K562 (cell line): ENCODE data around the gene ANO1. TPM values are rescaled to one million over a fixed set of nuclear protein-coding genes. Genes with fewer than 3 reads are reported as not detected.

Experiments used
- CHD7 ChIP-seq: fragments of 200-600 bp; sonication (generic); IDR thresholded peaks from one replicate; pipeline ENCODE4 v1.6.1; 2012; ENCODE audit warnings: mild to moderate bottlenecking, low read depth, low read length, inconsistent platforms
- E2F6 ChIP-seq, 2 experiments: IDR thresholded peaks; 2 replicates each; pipeline ENCODE4 v1.6.1; 2011; ENCODE audit warnings: borderline replicate concordance in 1 of 2, control low read depth in 1 of 2, low read depth in 1 of 2, low read length in 1 of 2, mild to moderate bottlenecking in 1 of 2, mixed read lengths in 1 of 2, moderate library complexity in 1 of 2; ENCODE audit not compliant: insufficient read depth in 1 of 2, insufficient read length in 1 of 2, poor library complexity in 1 of 2, severe bottlenecking in 1 of 2; ENCODE audit errors: extremely low read depth in 1 of 2
- JUND ChIP-seq, 2 experiments: IDR thresholded peaks; 2 replicates in 1 of 2; 3 replicates in 1 of 2; pipeline ENCODE4 v1.6.1; 2011; ENCODE audit warnings: borderline replicate concordance in 2 of 2, low read depth in 2 of 2, low read length in 2 of 2, improper control_type of control experiment in 1 of 2, missing biosample characterization in 1 of 2, missing genetic modification characterization in 1 of 2, missing genetic modification reagents in 1 of 2
- PKNOX1 ChIP-seq: fragments of 450-650 bp; IDR thresholded peaks from 2 replicates; pipeline ENCODE4 v1.6.1; 2016
- SMARCA5 ChIP-seq: fragments of 450-650 bp; IDR thresholded peaks from 2 replicates; pipeline ENCODE4 v1.6.1; 2016
- USF1 ChIP-seq: sonication (generic); formaldehyde crosslinking; IDR thresholded peaks from 2 replicates; pipeline ENCODE4 v1.9.0; 2022; ENCODE audit warnings: mild to moderate bottlenecking, missing genetic modification reagents
- ZNF197 ChIP-seq: fragments of 200-800 bp; sonication (Bioruptor generic); IDR thresholded peaks from 2 replicates; pipeline ENCODE4 v1.6.1; 2016; ENCODE audit warnings: low read depth, missing genetic modification characterization, missing compliant biosample characterization
- polyA plus RNA-seq, 8 experiments: library from polyadenylated mRNA; depleted of rRNA in 4 of 8; stranded (reverse) in 5 of 8; unstranded in 3 of 8; fragments of >200 nt; fragmentation: Nextera tagmentation in 2 of 8; fragmentation: Illumina TruSeq in 1 of 8; extraction: Ambion mirVana in 2 of 8; extraction: Trizol in 1 of 8; gene quantifications; 2 replicates each; pipeline versions ENCODE4 v1.2.1 to v1.2.3, GENCODE V29; 2011 to 2014; ENCODE audit warnings: inconsistent platforms in 1 of 8, missing spikeins in 1 of 8
- total RNA-seq, 7 experiments: library from RNA; depleted of rRNA in 6 of 7; stranded (reverse); fragments of >200 nt in 6 of 7; fragmentation: Illumina TruSeq in 2 of 7; extraction: Trizol in 2 of 7; gene quantifications; 2 replicates each; pipeline versions ENCODE4 v1.2.1 to v1.2.3, GENCODE V29; 2011 to 2021; ENCODE audit warnings: low replicate concordance in 1 of 7

ANO1 gene
- total and polyA plus RNA-seq, 9 of the 15 experiments (the other 6 are each of a cell fraction or from before 2014, with no cell fraction given), result not detected

GRCh38 chr11:70204466-70204799 is 126.3 kb downstream of the ANO1 start (continued):
- TF ChIP-seq CHD7 (no peak), PKNOX1 (0 out of 2 replicates have a peak, but pooled peaks have one; percentile 12), JUND (IDR thresholded peaks at IDR 0.05; ENCODE audit: borderline replicate concordance, low read depth, low read length) (peak; percentile 12; the same call in 1 of the 2 replicates), JUND (tag; IDR thresholded peaks at IDR 0.05; ENCODE audit: borderline replicate concordance, low read depth, low read length) (no peak), USF1 (CRISPR knock-in tag) (no peak), ZNF197 (CRISPR knock-in tag) (no peak), E2F6 (IDR thresholded peaks at IDR 0.05; ENCODE audit: borderline replicate concordance in 1 of 2, extremely low read depth in 1 of 2, insufficient read depth in 1 of 2, insufficient read length in 1 of 2, low read depth in 1 of 2, low read length in 1 of 2, poor library complexity in 1 of 2, severe bottlenecking in 1 of 2) (no peak), SMARCA5 (no peak)
